Inferior parietal cortex (tissue), 1 donor: ENCODE data around the gene CCDC33.

ENCODE experiments used
- DNase-seq: peaks from one replicate; pipeline ENCODE4 v3.0.0-alpha.2; 2016; ENCODE audit errors: extremely low spot score

CCDC33 gene

DNA sequence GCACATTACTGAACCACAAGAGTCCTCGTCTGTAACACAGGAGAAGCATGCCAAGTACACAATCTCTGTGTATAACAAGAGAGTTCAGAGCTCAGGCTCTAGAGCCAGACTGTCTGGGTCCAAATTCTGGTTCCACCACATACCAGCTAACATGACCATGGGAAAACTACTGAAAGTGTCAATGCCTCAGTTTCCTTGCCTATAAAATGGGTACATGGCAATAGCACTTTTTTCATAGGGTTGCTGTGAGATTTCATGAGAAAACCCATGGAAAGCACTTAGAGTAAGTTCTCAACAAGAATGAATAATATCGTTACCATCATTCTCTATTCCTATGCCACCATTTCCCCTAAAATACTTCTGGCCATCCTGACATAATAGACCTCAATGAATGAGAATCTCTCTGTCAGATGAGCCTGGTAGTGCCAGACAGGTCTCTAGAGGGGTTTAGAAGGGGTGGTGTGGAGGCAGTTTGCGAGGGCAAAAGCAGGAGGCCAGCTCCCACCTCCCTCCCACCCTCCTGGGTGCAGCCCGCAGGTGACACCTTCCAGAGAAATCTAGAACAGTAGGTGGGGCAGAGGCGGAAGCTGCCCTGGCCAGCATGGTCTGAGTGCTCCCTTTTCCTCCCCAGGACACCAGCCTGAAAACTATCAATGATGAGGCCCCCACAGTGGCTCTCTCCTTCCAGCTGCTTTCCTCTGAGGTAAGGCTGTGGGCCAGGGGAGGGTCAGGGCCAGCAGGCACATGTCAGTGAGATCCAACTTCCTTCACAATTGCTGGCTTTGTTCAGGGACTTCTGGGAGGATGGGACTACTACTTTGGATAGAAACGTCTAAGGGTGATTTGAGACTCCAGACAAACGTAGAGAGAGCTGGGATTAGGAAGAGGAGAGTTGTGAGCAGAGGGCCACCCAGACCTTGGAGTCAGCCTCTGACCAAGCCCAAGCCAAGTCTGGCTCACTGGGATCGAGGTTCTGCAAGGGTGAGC is 45.3 kb downstream of the CCDC33 start:
- DNase-seq, result no peak

DNA sequence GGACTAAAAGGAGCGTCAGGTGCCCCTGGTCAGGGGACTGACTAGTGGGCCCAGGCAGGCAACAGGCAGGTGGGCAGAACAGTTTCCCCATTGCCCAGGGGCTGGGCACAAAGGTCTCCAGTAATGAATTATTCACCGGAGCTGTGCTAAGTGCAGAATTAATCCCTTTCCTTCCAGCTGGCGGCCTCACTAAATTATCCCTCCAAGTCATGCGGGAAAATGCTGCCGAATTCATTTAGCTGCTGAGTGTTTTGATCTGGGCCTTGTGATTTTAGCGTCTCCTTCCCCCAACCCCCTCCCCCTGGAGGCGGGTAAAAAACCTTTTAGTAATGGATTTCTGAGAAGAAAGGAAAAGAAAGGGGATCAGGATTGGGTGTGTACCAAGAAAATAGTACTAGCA is 47.2 kb downstream of the CCDC33 start:
- DNase-seq, result no peak

DNA sequence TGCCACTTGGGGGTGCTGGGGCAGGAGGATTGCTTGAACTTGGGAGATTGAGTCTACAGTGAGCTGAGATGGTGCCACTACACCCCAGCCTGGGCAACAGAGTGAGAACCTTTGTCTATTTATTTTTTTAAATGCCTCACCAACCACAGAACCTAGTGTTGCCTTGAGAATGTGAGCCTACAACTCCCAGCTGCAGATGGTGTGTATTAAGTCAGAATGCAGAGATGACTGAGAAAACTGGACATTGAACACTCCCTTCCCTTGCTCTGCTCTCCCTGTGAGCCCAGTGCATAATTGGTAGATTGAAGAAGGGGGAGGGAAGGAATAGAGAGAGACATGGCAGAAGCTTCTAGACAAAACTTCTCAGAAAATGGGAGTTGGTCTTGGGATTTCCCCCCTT is 53.5 kb downstream of the CCDC33 start:
- DNase-seq, result no peak

DNA sequence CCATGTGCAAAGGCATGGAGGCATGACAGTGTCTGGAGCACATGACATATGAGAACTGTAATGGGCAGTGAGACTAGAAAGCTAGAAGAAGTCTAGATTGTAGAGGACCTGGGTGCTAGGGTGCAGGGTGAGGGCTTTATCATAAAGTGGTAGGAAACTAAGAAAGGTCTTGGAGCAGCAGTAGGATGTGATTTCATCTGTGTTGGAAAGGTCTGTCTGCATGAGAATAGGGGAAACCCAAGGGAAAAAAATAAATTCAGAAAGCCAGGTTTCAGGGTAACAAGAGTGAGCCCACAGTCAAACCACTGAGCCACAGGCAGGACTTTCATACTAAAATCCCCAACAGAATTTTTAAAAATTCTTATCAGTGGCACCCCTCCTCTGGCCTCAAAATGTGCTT is 54.5 kb downstream of the CCDC33 start:
- DNase-seq, result no peak

DNA sequence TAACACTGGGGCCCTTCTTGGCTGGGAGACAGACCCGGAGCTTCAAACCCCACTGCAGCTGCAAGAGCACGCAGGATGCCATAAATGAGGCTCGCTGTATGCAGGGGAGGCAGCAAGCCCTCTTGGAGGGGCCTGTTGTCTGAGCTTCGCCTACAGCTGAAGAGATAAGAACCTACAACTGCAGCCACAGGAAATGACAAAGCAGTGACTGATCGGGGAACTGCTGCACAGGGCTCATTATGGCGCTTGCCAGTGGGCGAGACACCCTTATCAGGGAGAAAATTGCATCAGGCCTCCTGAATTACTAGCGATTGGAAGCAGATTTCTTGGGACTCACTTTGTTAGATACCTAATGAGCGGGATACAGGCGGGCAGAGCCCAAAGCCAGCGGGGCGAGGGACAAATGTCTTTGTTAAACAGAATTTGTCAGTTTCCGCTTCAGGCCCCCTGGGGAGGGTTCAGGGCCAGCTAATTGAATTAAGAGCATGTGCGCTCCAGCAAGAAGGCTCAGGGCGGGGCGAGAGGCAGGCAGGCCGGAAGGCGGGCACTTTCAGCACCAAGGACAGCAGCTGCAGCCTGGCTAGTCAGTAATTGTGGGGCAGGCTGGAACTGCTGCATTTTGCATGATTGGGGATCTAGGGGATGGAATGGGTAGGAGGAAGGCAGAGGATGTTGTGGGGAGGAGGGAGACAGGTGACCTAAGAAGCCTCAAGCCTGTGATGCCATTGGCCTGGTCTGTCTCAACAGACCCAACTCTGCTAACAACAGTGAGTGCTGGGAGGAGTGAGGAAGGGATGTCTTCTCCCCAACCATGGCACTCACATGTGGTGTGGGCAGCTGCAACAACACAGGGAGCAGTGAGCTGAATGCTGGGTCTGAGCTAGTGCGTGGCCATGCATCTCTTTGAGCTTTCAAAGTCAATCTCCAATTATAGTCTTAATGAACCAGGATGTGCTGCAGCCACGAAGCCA is 55.3 kb downstream of the CCDC33 start:
- DNase-seq, result peak; percentile 64

- DNase-seq, result no peak
Observed at GRCh38 chr15:74293021-74293810, 57.1 kb downstream of the CCDC33 start.

- no peak for DNase-seq
Observed at GRCh38 chr15:74294010-74294409, 57.9 kb downstream of the CCDC33 start.

DNA sequence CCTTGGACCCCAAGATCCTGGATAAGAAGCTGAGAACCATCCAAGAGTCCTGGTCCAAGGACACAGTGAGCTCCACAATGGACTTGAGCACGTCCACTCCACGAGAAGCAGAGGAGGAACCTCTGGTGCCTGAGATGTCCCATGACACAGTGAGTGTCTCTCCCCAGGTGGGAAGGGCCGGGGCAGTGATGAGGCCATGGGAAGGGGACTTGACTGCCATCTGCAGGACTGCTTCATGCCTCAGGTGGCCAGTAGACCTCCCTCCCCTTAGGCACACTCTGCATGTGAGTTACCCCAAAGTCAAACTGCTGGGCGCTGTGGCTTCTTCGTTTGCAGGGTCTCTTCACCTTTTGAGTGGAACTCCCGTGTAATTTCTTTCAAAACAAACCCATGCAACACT is 59.7 kb downstream of the CCDC33 start:
- no peak for DNase-seq

DNA sequence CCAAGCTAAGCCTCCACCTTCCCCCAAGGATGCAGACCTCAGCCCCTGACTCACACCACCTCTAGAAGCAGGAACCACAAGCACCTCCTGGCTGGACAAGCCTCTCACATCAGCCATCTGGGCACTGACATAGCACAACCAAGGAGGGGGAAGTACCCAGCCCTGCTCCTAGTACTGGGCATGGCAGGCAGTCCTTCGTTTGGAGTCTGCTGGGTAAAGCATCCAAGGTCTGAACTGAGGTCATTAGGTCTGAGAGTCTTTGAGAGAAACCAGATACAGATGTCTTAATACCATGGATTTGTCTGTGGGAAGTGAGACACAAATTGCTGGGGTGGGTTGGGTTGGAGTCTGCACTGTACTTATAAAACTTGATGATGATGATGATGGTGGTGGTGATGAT is 61.8 kb downstream of the CCDC33 start:
- no peak for DNase-seq

- no peak for DNase-seq
Observed at GRCh38 chr15:74300057-74300795, 64.1 kb downstream of the CCDC33 start.

DNA sequence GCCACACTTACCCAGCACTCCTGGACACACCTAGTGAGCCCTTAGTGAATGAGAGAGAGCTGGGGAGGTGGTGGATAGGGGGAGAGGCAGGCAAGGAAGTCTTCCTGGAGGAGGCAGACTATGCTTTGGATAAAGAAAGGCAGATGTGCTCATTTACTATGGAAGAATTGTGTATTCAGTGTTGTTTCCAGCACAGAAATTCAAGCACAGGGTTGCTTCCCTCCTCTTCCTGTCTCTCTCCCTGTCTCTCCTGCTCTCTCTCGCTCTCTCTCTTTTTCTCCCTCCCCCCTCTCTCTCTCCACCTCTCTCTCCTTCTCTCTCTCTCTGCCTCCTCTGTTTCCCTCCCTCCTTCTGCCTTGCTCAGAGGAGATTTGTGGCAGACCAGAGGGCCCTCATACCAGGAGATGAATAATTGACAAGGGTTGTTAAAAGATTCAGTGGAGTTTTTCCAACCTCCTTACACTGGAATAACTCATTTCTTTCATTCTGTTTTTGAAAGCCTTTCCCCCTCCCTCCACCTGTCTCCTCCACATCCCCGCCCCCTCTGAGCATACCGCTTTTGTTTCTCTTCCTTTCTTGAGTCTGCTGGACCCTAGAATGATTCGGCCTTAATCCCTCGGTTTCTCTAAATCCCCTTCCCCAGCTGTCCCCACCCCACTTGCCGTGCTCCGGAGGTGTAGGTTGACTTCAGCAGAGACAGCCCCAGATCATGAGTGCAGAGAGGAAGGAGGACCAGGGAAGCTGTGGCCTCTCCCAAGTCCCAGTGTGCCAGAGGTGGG is 65.6 kb downstream of the CCDC33 start:
- DNase-seq, result no peak

DNA sequence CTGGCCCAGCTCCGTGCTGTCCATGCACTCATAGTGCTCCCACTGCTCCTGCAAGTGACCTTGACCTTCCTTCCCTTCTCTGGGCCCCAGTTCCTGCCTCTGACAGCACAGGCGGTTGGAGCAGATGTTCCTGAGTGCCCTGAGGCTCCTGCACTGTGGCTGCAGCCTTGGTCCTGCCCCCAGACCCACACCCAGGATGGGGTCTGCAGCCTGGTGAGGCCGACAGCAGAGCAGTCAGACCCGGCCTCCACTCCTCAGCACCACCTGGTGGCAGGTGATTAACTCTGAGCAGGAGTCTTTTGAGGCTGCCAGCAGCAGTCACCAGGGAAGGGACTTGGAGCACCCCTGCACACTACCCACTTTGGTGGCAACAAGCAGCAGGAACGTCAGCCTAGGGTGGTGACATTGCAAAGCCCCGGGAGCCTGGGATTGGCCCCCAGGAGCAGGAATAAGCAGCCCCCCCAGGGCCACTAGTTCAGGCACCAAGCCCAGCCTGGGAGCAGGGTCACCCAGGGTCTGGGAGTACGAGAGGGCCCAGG is 66.8 kb downstream of the CCDC33 start:
- DNase-seq, result peak; percentile 38

DNA sequence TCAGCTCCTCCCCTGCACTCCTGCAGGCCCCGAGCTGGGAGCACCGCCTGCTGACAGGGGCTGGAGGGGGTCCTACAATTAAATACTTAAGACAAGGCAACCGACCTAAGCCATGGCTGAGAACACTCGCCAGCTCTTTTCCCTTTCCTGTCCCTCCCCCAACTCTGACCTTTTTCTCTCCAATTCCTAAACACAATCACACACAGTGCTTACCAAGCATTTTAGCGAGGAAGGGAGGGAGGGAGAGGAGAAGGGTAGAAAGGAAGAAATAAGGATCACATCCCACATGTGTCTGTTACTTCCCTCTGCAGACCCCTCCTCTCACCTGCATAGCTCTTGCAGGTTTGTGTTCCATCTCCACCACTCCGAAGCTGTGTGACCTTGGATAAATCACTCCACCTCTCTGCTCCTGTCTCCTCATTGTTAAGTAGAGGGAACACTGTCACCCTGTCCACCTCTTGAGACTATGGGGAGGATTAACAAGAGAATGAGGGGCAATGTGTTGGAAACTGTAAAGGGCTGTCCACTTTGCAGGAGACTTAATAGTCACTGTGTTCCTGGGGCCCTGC is 67.7 kb downstream of the CCDC33 start:
- no peak for DNase-seq

- no peak for DNase-seq
Observed at GRCh38 chr15:74304431-74304830, 68.3 kb downstream of the CCDC33 start.

GRCh38 chr15:74305687-74306086 is 69.6 kb downstream of the CCDC33 start:
- DNase-seq, result no peak

- no peak for DNase-seq
Observed at GRCh38 chr15:74306781-74307217, 70.7 kb downstream of the CCDC33 start.

GRCh38 chr15:74307827-74308811 is 72.0 kb downstream of the CCDC33 start:
- DNase-seq, result peak; percentile 72
